ENCODE data around the gene SMIM44.
"Not testable (repeated sequence)": the region's sequence is repeated elsewhere in the genome, so short reads cannot be mapped to it uniquely, and the experiment has no call there.

SMIM44 gene

DNA sequence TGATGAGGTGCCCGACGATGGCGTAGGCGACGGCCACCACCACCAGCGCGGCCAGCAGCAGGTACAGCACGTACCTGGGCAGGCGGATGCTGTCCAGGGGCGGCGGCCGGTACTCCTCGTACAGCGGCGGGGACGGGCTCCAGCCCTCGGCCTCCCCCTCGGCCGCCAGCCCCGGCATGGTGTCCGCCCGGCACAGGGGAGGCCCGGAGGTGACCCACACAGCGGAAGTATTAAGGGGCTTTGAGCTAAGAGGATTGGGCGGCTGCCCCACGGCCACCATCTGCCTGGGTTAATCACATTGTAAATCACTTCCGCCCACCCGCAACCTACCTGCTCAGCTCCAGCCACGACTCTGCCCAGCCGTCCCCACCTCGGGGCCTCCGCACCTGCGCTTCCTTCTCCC lies at the start of gene SMIM44:
Gene SMIM44 (minus strand): TSS at position 216 of the 403 bp plus-strand sequence. CDS start 38 bp downstream, at position 178.
- DNase-seq = no peak

DNA sequence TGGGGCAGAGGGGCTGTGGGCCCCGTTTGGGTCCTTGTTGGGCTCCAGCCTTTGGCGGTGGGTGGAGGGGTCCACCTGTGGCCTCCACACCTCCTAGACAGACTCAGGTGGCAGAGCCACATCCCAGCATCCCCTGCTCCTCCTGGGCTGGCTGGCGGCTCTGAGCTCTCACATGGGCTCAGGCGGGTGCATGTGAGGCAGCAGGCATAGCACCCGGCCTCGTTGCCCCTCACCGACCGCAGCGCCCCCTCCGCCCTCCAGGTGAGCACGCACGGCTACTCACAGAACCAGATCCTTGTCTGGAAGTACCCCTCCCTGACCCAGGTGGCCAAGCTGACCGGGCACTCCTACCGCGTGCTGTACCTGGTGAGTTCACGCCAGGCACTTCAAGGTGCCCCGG lies 49.8 kb upstream of the SMIM44 start:
- no peak for DNase-seq

DNA sequence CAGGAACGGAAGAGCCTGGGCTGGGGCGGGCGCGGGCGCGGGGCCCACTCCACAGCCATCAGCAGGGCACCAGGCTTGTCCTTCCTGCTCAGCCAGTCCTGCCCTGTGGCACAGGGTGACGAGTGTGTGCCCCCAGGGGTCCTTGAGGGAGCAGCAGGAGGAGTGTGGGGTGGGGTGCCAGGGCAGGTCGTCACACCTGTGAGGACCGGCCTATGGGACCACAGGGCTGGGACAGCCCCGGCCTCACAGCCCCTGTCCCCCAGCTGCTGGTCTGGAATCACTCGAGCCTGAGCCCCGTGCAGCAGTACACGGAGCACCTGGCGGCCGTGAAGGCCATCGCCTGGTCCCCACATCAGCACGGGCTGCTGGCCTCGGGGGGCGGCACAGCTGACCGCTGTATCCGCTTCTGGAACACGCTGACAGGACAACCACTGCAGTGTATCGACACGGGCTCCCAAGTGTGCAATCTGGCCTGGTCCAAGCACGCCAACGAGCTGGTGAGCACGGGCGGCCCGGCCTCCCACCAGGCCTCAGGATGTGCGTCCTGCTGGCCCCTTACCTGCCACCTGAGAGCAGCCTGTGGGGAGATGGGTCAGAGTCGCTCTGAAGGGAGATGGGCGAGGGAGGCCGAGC lies 49.0 kb upstream of the SMIM44 start:
- DNase-seq = no peak

DNA sequence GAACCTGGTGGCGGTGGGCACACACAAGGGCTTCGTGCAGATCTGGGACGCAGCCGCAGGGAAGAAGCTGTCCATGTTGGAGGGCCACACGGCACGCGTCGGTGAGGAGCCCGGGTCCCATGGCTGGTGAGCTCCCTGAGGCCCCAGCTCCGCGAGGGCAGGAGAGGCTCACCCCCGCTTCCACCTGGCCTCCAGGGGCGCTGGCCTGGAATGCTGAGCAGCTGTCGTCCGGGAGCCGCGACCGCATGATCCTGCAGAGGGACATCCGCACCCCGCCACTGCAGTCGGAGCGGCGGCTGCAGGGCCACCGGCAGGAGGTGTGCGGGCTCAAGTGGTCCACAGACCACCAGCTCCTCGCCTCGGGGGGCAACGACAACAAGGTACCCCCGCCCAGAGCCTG lies 48.5 kb upstream of the SMIM44 start:
- DNase-seq = no peak

DNA sequence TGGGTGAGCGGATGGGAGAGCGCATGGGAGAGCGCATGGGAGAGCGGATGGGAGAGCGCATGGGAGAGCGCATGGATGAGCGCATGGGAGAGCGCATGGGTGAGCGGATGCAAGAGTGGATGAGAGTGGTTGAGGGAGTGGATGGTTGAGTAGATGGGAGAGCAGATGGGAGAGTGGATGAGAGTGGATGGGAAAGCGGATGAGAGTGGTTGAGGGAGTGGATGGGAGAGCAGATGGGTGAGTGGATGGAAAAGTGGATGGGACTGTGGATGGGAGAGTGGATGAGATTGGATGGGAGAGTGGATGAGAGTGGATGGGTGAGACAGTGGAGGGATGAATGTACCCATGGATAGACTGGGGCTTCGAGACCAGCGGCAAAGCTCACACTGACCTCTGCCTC lies 47.1 kb upstream of the SMIM44 start:
- DNase-seq = no peak

DNA sequence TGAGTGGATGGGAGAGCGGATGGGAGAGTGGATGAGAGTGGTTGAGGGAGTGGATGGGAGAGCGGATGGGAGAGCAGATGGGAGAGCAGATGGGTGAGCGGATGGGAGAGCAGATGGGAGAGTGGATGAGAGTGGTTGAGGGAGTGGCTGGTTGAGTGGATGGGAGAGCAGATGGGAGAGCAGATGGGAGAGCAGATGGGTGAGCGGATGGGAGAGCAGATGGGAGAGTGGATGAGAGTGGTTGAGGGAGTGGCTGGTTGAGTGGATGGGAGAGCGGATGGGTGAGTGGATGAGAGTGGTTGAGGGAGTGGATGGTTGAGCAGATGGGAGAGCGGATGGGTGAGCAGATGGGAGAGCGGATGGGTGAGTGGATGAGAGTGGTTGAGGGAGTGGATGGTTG lies 46.1 kb upstream of the SMIM44 start:
- not testable (repeated sequence) for DNase-seq

DNA sequence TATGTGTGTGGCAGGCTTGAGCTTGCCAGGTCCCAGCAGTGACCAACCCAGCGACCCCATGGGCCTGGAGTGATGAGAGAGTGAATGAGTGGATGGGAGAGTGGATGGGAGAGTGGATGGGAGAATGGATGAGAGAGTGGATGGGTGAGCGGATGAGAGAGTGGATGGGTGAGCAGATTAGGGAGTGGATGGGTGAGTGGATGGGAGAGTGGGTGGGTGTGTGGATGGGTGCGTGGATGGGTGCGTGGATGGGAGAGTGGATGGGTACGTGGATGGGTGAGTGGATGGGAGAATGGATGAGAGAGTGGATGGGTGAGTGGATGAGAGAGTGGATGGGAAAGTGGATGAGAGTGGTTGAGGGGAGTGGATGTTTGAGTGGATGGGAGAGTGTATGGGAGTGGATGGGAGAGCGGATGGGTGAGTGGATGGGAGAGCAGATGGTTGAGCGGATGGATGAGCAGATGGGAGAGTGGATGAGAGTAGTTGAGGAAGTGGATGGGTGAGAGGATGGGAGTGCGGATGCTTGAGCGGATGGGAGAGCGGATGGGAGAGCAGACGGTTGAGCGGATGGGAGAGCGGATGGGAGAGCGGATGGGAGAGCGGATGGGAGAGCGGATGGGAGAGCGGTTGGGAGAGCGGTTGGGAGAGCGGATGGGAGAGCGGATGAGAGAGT lies 45.4 kb upstream of the SMIM44 start:
- DNase-seq = no peak

DNA sequence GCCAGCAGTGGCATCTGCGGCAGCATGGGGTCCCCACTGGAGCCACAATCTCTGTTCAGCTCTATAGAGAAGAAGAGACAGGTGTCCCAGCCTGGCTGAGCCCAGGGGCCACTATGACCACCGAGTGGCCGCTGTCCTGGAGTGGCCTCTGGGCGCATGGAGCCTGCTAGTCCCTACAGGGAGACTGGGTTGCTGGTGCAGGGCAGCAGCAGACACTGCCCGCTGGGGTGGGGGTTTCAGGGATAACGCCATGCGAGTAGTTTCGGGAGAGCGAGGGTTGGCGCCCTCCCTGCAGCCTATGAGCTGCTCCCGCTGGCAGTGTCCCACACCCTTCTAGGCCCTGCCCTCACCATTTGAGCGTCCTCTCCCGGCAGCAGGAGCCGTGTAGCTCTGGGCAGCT lies 44.8 kb upstream of the SMIM44 start:
- no peak for DNase-seq

DNA sequence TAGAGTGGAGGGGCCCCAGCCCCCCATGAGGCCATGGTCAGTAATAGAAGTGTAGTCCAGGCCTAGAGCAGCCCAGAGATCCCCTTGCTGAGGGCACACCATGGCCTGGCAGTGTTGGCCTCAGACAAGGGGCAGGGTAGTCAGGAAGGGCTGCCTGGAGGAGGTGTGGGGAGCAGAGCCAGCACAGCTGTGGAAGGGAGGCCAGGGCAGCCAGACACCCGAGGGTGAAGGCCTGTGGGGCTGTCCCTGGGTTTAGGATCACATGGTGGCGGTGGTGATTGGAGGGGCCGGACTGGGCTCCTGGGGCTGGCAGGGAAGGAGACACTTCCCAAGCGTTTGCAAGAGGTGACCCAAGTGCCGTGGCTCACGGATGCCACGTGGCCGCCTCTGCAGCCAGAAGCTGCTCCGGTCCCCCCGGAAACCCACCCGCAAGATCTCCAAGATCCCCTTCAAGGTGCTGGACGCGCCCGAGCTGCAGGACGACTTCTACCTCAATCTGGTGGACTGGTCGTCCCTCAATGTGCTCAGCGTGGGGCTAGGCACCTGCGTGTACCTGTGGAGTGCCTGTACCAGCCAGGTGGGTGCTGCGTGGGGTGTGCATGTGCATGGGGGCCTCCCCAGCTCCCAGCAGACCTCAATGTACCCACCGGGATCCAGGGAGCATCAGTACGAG lies 44.1 kb upstream of the SMIM44 start:
- DNase-seq = no peak

DNA sequence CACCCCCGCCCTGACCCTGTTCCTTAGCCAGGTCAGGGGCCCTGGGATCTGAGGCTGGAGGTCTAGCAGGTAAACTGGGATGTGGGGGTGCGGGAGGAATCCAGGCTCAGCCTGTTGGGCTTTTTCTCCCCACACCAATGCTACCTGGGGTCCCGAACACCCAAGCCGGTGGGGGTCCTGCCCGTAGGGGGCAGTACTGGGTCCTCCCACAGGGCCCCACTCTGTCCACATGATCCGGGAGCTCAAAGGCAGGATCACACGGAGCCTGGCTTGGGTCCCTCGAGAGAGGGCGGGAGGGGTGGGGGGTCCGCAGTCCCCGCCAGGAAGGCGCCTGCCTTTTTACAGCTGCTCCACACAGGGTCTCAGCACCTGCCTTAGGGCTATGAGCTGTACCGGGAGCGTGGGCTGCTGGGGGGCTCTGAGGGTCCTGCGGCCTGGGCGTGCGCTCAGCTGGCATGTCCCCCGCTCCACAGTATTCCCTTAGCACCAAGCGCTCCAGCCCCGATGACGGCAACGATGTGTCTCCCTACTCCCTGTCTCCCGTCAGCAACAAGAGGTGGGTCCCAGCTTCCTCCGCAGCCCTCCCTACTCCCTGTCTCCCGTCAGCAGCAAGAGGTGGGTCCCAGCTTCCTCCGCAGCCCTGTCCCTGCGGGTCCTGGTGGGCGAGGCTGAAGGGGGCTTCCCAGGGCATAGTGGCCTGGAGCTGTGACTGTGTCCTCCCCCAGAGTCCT lies 43.4 kb upstream of the SMIM44 start:
- DNase-seq = no peak

DNA sequence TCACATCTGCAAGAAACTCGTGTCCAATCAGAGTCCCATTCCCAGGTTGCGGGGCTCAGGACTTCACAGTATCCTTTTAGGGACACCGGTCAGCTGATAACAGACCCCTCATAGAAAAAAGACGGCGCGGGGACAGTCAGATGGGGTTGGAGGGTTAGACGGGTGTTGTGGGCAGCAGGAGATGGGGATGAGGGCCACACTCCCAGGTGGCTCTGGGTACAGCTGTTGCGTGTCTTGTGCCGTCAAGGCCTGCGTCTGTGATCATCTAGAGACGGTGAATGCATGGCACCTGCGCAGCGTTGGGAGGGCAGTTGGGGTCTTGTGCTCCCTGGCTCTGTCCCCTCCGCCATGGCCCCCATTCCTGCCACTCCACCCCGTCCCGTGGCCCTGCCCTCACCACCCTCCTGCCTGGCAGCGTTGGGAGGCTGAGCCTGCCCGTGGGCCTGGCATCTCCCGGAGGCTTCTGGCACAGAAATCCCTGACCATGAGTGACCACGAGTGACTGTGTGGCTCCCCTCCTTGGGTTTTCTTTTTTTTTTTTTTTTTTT lies 41.7 kb upstream of the SMIM44 start:
- DNase-seq = no peak

DNA sequence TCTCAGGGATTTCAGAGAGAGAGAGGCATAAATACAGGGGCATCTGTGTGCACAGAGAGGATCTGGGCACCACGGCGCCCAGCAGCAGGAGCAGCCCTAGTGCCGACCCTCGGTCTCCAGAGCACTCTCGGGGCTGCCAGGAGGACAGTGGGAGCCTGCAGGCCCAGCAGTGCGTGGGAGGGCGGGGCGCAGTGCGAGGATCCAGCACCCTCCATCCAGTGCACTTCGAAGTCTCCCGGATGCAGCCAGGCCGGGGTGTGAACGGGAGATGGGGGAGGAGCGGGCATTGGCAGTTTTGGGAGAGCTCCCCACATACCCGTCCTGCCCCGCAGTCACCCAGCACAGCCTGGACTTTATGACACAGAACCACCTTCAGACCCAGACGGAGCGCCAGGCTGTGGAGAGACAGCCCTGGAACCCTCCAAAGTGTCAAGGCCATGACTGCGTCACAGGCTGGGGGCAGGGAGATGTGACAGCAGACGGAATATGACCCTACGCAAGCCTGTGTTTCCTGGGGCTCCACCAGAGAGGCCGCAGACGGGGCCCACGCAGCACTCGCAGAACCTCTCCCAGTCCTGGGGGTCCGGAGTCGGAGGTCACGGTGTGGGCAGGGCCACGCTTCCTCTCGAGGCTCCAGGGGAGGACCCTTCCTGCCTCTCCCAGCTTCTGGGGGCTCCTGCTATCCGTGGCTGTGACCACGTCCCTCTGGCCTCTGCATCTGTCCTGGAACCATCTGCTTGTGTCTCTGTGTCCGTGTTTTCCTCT lies 41.0 kb upstream of the SMIM44 start:
- no peak for DNase-seq

DNA sequence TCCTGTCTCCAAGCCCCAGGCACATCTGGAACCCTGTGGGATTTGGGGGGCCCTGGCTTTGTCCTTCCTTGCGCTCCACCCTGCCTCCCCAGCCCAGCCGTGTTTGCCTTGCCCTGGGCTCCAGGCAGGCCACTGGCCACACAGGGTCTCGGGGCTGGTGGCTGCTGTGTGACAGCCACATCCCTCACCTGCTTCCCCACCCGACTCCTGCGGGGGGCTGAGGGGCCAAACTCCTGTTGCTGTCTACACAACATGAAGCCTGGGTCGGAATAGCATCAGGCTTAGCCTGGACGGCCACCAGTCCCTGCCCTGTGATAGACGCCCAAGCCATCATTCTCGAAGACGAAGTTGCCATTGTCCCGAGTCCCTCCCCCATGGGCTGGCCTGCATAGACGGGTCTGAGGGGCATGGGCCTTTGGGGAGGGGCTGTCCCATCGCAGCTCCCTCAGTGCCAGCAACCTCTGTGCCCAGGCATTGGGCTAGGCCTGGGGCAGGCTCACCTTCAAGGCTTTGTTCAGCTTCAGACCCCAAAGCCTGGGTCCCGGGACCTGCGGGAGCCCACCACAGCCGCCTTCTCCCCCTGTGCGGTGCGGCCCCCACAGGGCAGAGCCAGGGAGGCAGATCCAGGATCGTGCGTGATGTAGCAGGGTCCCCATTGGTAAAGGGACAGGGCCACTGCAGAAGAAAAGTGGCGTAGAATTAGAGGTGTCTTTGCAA lies 40.3 kb upstream of the SMIM44 start:
- DNase-seq = no peak

DNA sequence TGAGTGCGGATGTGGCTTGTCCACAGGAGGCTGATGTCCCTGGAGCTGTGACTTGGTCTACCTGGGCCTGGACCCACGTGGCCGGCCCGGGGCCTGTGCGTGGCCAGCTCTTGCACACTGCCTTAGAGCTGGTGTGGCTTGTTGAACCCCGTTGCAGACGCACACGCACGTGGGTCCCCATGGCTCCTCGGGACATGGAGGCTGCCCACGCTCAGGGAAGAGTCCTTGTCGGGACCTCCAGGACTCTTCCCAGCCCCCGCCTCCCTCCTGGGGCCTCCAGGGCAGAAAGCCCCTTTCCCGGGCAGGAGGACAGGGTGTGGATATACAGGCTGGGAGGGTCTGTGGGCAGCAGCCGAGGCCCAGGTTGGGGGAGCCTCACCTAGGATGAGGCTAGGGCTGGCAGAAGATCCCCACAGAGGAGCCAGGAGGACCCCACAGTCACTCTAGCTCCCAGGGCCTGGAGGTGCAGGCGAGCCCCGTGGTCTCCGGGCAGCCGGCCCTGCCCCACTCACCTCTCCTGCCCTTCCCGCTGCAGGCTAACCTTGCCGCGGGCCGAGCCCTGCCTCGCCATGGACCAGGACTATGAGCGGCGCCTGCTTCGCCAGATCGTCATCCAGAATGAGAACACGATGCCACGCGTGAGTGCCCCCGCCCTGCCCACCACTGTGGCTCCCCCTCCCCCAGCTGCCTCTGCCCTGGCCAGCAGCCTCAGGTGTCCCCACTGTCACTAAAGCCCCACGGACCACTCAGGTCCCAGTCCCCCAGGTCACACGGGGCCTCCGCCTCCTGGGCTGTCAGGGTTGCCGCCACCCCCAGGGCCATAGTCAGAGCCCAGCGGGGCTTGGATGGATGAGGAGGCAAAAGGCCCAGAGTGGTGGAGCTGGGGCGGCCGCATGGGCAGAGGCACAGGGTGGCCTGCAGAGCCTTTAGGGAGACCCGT lies 39.5 kb upstream of the SMIM44 start:
- no peak for DNase-seq

DNA sequence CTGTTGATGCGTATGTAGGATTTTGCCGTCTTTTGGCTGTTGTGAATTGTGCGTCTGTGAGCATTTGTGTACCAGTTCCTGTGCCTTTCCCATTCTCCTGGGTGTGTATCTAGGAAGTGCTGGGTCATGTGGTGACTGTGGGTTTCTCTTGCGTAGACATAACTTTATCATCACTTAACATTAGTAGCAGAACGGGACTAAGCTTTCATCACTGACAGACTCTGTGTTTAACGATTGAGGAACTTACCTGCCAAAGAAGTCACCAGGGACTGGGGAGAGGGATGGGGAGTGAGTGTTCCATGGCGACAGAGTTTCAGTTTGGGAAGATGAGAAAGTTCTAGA lies 37.8 kb upstream of the SMIM44 start:
- no peak for DNase-seq

DNA sequence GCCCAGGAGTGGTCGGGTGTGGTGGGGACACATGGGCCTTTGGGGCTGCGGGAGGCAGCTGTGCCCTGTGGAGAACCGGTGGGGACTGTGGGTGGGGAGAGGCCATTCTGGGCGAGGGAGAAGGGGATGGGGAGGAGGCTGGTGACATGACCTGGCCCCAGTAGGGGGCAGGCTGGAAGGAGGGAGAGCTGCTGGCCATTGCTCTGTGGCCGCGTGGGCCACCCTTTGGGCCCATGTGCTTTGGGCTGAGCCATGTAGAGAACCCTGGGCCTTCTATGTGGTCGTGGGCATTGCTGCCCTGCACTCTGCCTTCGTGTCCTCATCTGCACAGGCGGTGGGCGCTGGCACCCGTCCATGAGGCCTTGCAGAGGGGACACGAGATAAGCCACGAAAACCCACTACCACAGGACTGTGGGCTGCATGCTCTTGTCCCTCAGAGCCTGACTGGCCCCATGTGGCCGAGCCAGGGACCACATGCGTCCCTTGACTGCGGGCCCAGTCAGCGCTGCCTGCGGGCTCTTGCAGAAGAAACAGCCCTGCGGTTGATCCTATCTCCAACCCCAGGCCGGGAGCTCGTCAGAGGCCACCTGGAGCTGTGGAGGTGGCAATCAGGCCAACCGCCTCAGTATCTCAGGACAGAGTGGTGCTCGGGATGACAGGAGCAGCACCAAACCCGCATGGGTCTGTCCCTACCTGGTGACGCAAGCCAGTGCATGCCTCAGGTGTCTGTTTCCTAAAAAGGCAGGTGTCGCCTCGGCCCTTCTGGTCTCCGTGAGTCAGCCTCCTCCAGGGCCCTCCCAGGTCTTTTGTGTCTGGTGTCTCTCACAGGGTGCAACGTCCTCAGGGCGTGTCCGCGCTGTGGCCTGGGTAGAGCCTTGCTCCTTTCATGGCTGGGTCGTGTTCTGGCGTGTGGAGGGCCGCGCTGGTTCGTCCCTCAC lies 37.2 kb upstream of the SMIM44 start:
- DNase-seq = no peak

DNA sequence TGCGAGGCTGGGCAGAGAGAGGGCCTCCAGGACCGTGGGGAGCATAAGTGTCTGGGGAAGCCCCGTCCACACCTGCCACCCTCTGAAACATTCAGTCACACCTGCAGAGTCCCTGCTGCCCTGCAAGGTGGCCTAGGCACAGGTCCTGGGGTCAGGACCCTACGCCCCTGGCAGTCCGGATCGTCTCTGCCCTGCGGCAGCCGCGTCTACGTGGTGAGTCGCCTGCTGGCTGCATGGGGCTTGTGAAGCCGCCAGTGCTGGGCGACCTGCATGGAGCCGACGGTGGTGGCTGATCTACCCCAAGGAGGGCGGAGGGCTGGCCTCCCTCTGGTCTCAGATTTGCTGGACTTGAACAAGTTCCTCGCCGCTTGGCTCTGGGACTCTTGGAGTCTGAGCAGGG lies 35.9 kb upstream of the SMIM44 start:
- DNase-seq = no peak

DNA sequence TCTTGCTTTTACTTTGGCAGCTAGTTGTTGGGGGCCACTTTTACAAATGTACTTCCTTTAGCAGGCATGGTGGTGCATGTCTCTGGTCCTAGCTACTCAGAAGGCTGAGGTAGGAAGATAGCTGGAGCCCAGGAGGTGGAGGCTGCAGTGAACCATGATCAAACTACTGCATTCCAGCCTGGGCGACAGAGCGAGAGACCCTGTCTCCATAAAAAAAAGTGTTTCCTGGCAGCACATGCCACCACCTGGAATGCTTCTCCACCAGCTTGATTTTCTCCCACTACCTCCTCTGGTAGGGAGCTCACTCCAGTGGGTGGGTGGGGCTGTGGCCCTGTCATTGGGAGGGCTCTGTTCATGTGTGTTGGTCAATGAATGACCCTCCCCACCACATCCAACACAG lies 35.4 kb upstream of the SMIM44 start:
- DNase-seq = no peak

DNA sequence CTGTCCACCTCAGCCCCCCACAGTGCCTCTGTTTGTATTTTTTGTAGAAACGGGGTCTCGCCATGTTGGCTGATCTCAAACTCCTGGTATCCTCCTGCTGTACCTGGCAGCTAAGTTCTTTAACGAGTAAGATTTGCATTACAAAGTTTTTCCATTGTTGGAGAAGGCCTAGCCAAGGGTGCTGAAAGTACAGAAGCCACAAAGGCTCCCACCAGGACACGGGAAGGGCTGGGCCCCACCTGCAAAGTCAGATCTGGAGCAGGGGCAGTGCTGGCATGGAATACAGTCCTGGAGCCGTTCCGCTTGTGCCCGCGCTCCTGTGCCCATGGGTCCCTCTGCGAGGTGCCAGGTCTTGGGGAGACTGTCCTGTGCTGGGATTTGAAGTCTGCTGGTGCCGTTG lies 35.0 kb upstream of the SMIM44 start:
- DNase-seq = no peak

DNA sequence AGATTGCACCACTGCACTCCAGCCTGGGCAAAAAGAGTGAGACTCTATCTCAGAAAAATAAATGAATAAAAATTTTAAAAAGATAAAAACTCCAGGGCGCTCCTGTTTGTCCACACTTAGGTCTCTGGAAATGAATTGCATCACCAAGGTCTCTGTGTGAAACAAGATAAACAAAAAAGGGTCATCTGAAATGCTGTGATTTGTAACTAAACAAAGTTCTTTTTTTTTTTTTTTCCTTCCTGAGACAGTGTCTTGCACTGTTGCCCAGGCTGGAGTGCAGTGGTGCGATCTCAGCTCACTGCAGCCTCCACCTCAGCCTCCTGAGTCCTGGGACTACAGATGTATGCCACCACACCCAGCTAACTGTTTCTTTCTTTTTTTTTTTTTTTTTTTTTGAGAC lies 34.4 kb upstream of the SMIM44 start:
- DNase-seq = no peak

All from EL (cell line).